HepG2 (cell line): ENCODE results near the gene PLCB1. TPM values are rescaled to one million over a fixed set of nuclear protein-coding genes. Genes with fewer than 3 reads are reported as not detected.

Source experiments
- ATF1 ChIP-seq: IDR thresholded peaks from 2 replicates; pipeline ENCODE4 v1.6.1; 2016; ENCODE audit warnings: mild to moderate bottlenecking, control low read depth
- ATF6 ChIP-seq: sonication (generic); formaldehyde crosslinking; conservative IDR thresholded peaks from 2 replicates; pipeline ENCODE4 v1.4.0; 2020; ENCODE audit warnings: missing genetic modification reagents
- ELF3 ChIP-seq: IDR thresholded peaks from 2 replicates; pipeline ENCODE4 v1.6.1; 2016; ENCODE audit warnings: missing genetic modification reagents, missing compliant biosample characterization
- HOXA7 ChIP-seq: sonication (generic); formaldehyde crosslinking; IDR thresholded peaks from 2 replicates; pipeline ENCODE4 v1.8.1; 2022; ENCODE audit warnings: mild to moderate bottlenecking, missing genetic modification reagents, moderate library complexity
- KAT2B ChIP-seq: fragments of 150-350 bp; IDR thresholded peaks from 2 replicates; pipeline ENCODE4 v1.6.1; 2014; ENCODE audit warnings: low read depth, low read length, borderline replicate concordance
- MED1 ChIP-seq: sonication (generic); formaldehyde crosslinking; IDR thresholded peaks from 2 replicates; pipeline ENCODE4 v1.4.0; 2020; ENCODE audit warnings: missing genetic modification reagents
- NCOR1 ChIP-seq: fragments of 200-600 bp; sonication (generic); IDR thresholded peaks from 2 replicates; pipeline ENCODE4 v1.7.0; 2017; ENCODE audit warnings: antibody characterized with exemption, low read length, borderline replicate concordance
- PBX2 ChIP-seq: IDR thresholded peaks from 2 replicates; pipeline ENCODE4 v1.6.1; 2016; ENCODE audit warnings: control low read depth
- SMC3 ChIP-seq: IDR thresholded peaks from 2 replicates; pipeline ENCODE4 v1.6.1; 2011; ENCODE audit warnings: low read length, improper control_type of control experiment
- SP4 ChIP-seq: sonication (generic); formaldehyde crosslinking; IDR thresholded peaks from 2 replicates; pipeline ENCODE4 v1.8.1; 2023; ENCODE audit warnings: mild to moderate bottlenecking, missing genetic modification reagents
- TEAD3 ChIP-seq: optimal IDR thresholded peaks from 2 replicates; pipeline ENCODE3; 2016; ENCODE audit warnings: borderline replicate concordance
- TFE3 ChIP-seq: IDR thresholded peaks from 2 replicates; pipeline ENCODE4 v1.6.1; 2016
- TOE1 ChIP-seq: sonication (generic); formaldehyde crosslinking; IDR thresholded peaks from 2 replicates; pipeline ENCODE4 v1.4.0; 2020; ENCODE audit warnings: mild to moderate bottlenecking, missing genetic modification reagents
- ZGPAT ChIP-seq: IDR thresholded peaks from 2 replicates; pipeline ENCODE4 v1.6.1; 2016; ENCODE audit warnings: mild to moderate bottlenecking
- ZNF30 ChIP-seq: sonication (generic); formaldehyde crosslinking; IDR thresholded peaks from 2 replicates; pipeline ENCODE4 v1.5.0; 2020; ENCODE audit warnings: mild to moderate bottlenecking, missing genetic modification reagents
- ZNF501 ChIP-seq: sonication (generic); formaldehyde crosslinking; IDR thresholded peaks from 2 replicates; pipeline ENCODE4 v1.5.1; 2020; ENCODE audit warnings: mild to moderate bottlenecking, moderate library complexity, missing genetic modification reagents
- ZNF543 ChIP-seq: sonication (generic); formaldehyde crosslinking; IDR thresholded peaks from 2 replicates; pipeline ENCODE4 v1.4.0; 2020; ENCODE audit warnings: mild to moderate bottlenecking, missing genetic modification reagents
- ZNF552 ChIP-seq: sonication (generic); formaldehyde crosslinking; IDR thresholded peaks from 2 replicates; pipeline ENCODE4 v1.9.0; 2022; ENCODE audit warnings: missing genetic modification reagents, mild to moderate bottlenecking, borderline replicate concordance
- ZNF800 ChIP-seq: sonication (generic); formaldehyde crosslinking; IDR thresholded peaks from 2 replicates; pipeline ENCODE4 v1.4.0; 2020; ENCODE audit warnings: missing genetic modification reagents
- polyA plus RNA-seq, 8 experiments: library from polyadenylated mRNA; depleted of rRNA in 3 of 8; stranded (reverse) in 7 of 8; unstranded in 1 of 8; fragments of >200 nt; fragmentation: Illumina TruSeq in 4 of 8; extraction: Trizol in 4 of 8; gene quantifications; 2 replicates each; pipeline versions ENCODE4 v1.2.1 to v1.2.3, GENCODE V29; 2011 to 2016; ENCODE audit warnings: low read depth in 4 of 8, missing spikeins in 1 of 8, mixed read lengths in 1 of 8; ENCODE audit not compliant: insufficient read depth in 1 of 8
- total RNA-seq, 5 experiments: library from RNA; depleted of rRNA; stranded (reverse); fragments of >200 nt; fragmentation: Illumina TruSeq; extraction: Trizol; gene quantifications; 2 replicates each; pipeline ENCODE4 v1.2.3, GENCODE V29; 2016; ENCODE audit warnings: low read depth in 1 of 5

PLCB1 gene
- total and polyA plus RNA-seq, 2 of the 13 experiments (the other 11 are each of a cell fraction or from before 2014, with no cell fraction given): 42.4 to 55.9 TPM

GRCh38 chr20:8144282-8145245, 12.5 kb downstream of the PLCB1 start (continued):
- TF ChIP-seq ZNF800 (CRISPR knock-in tag): peak; percentile 95
- peak; percentile 57; the same call in 1 of the 2 replicates for TF ChIP-seq SP4 (CRISPR knock-in tag)
- TF ChIP-seq TEAD3 (CRISPR knock-in tag): peak; percentile 96
- 0 out of 2 replicates have a peak, but pooled peaks have one; percentile 67 for TF ChIP-seq ATF6 (CRISPR knock-in tag)
- peak; percentile 69; the same call in 1 of the 2 replicates for TF ChIP-seq PBX2
- TF ChIP-seq MED1 (CRISPR knock-in tag): peak; percentile 100
- TF ChIP-seq ZNF501: peak; percentile 97
- no peak for TF ChIP-seq ZNF30
- TF ChIP-seq ZNF552 (CRISPR knock-in tag): no peak
- TF ChIP-seq NCOR1: peak; percentile 94
- peak; percentile 88 for TF ChIP-seq ATF1 (CRISPR knock-in tag)
- peak; percentile 100 for TF ChIP-seq ZGPAT (CRISPR knock-in tag)
- 0 out of 2 replicates have a peak, but pooled peaks have one; percentile 49 for TF ChIP-seq ZNF543
- peak; percentile 93 for TF ChIP-seq TFE3 (CRISPR knock-in tag)
- TF ChIP-seq TOE1: 0 out of 2 replicates have a peak, but pooled peaks have one; percentile 79
- no peak for TF ChIP-seq HOXA7
- TF ChIP-seq ELF3 (CRISPR knock-in tag): peak; percentile 100
- peak; percentile 81 for TF ChIP-seq SMC3
- peak; percentile 91 for TF ChIP-seq KAT2B
